ENCODE data around the gene RAD51C.

The RAD51C gene

GRCh38 chr17:58755577-58756245, 63.3 kb downstream of the RAD51C start, which contains the start of gene PPM1E:
Gene PPM1E (plus strand): TSS chr17:58755854.
- no peak for DNase-seq (ENCODE audit: low read depth)
- H3K4me3 ChIP-seq (ENCODE audit: control insufficient read depth, low read depth, low read length): peak within 1 kb of the TSS; percentile 57
- no peak for TF ChIP-seq CTCF (IDR thresholded peaks at IDR 0.05; ENCODE audit: control insufficient read depth, insufficient read depth, low read depth, low read length, missing control alignments)

- DNase-seq (ENCODE audit: low read depth): no peak
- no peak for TF ChIP-seq CTCF (IDR thresholded peaks at IDR 0.05; ENCODE audit: control insufficient read depth, insufficient read depth, low read depth, low read length, missing control alignments)
Measured at GRCh38 chr17:58756246-58757161, 64.1 kb downstream of the RAD51C start.

GRCh38 chr17:58757162-58757613, 64.8 kb downstream of the RAD51C start:
- no peak overlapping the region for H3K4me3 ChIP-seq (ENCODE audit: control insufficient read depth, low read depth, low read length)
- DNase-seq (ENCODE audit: low read depth): no peak
- no peak for TF ChIP-seq CTCF (IDR thresholded peaks at IDR 0.05; ENCODE audit: control insufficient read depth, insufficient read depth, low read depth, low read length, missing control alignments)

More at GRCh38 chr17:58756246-58757161, 64.1 kb downstream of the RAD51C start:
- H3K4me3 ChIP-seq (ENCODE audit: control insufficient read depth, low read depth, low read length): peak overlapping the region; percentile 57

- DNase-seq (ENCODE audit: low read depth): no peak
- TF ChIP-seq CTCF (IDR thresholded peaks at IDR 0.05; ENCODE audit: control insufficient read depth, insufficient read depth, low read depth, low read length, missing control alignments): no peak
- no peak overlapping the region for H3K4me3 ChIP-seq (ENCODE audit: control insufficient read depth, low read depth, low read length)
Measured at GRCh38 chr17:58758890-58759289, 66.5 kb downstream of the RAD51C start.

GRCh38 chr17:58759522-58759921, 67.1 kb downstream of the RAD51C start:
- no peak overlapping the region for H3K4me3 ChIP-seq (ENCODE audit: control insufficient read depth, low read depth, low read length)
- no peak for TF ChIP-seq CTCF (IDR thresholded peaks at IDR 0.05; ENCODE audit: control insufficient read depth, insufficient read depth, low read depth, low read length, missing control alignments)
- no peak for DNase-seq (ENCODE audit: low read depth)

GRCh38 chr17:58760248-58760647, 67.8 kb downstream of the RAD51C start:
- TF ChIP-seq CTCF (IDR thresholded peaks at IDR 0.05; ENCODE audit: control insufficient read depth, insufficient read depth, low read depth, low read length, missing control alignments): no peak
- DNase-seq (ENCODE audit: low read depth): no peak
- H3K4me3 ChIP-seq (ENCODE audit: control insufficient read depth, low read depth, low read length): no peak overlapping the region

Data from AG09309 (cell line).